HepG2 (cell line): Measurements from ENCODE around the gene GYS2. TPM values are rescaled to one million over a fixed set of nuclear protein-coding genes. Genes with fewer than 3 reads are reported as not detected.

Experiments used
- ASH2L ChIP-seq: fragments of 300-600, 200-600 bp; sonication (generic); IDR thresholded peaks from 2 replicates; pipeline ENCODE4 v1.7.0; 2017; ENCODE audit warnings: low read depth, mild to moderate bottlenecking, moderate library complexity, mixed read lengths, low read length; ENCODE audit not compliant: insufficient read length
- KLF12 ChIP-seq: sonication (generic); formaldehyde crosslinking; IDR thresholded peaks from 2 replicates; pipeline ENCODE4 v1.4.0; 2020; ENCODE audit warnings: missing genetic modification reagents, borderline replicate concordance
- KLF16 ChIP-seq, 2 experiments: sonication (generic) in 1 of 2; formaldehyde crosslinking in 1 of 2; IDR thresholded peaks; 2 replicates each; pipeline versions ENCODE4 v1.6.1 to v1.8.0; 2016 to 2023; ENCODE audit warnings: missing genetic modification reagents in 2 of 2, missing compliant biosample characterization in 1 of 2
- KMT2A ChIP-seq: sonication (generic); formaldehyde crosslinking; IDR thresholded peaks from 2 replicates; pipeline ENCODE4 v1.4.0; 2020; ENCODE audit warnings: missing genetic modification reagents
- LCORL ChIP-seq, 2 experiments: fragments of 450-650 bp in 1 of 2; sonication (generic) in 1 of 2; formaldehyde crosslinking in 1 of 2; IDR thresholded peaks; 2 replicates each; pipeline versions ENCODE4 v1.5.0 to v1.6.1; 2017 to 2020; ENCODE audit warnings: antibody characterized with exemption in 1 of 2, missing genetic modification reagents in 1 of 2
- MAFK ChIP-seq, 2 experiments: IDR thresholded peaks in 1 of 2; conservative IDR thresholded peaks in 1 of 2; 2 replicates each; pipeline ENCODE4 v1.6.1; 2011; ENCODE audit warnings: improper control_type of control experiment in 2 of 2, low read length in 2 of 2
- MEF2D ChIP-seq: sonication (generic); formaldehyde crosslinking; IDR thresholded peaks from 2 replicates; pipeline ENCODE4 v1.5.1; 2020; ENCODE audit warnings: mild to moderate bottlenecking, missing genetic modification reagents
- MIER3 ChIP-seq: IDR thresholded peaks from 2 replicates; pipeline ENCODE4 v1.6.1; 2016; ENCODE audit warnings: missing compliant biosample characterization, borderline replicate concordance
- MXD3 ChIP-seq: IDR thresholded peaks from 2 replicates; pipeline ENCODE4 v1.6.1; 2016; ENCODE audit warnings: mild to moderate bottlenecking, missing biosample characterization, missing genetic modification reagents
- PHF20 ChIP-seq: sonication (generic); formaldehyde crosslinking; IDR thresholded peaks from 2 replicates; pipeline ENCODE4 v1.5.0; 2020; ENCODE audit warnings: mild to moderate bottlenecking, missing genetic modification reagents
- SALL2 ChIP-seq: sonication (generic); formaldehyde crosslinking; IDR thresholded peaks from 2 replicates; pipeline ENCODE4 v1.8.1; 2023; ENCODE audit warnings: mild to moderate bottlenecking, missing genetic modification reagents, inconsistent platforms
- ZBTB34 ChIP-seq: sonication (generic); formaldehyde crosslinking; IDR thresholded peaks from 2 replicates; pipeline ENCODE4 v1.8.0; 2022; ENCODE audit warnings: mild to moderate bottlenecking, missing genetic modification reagents
- ZNF264 ChIP-seq: sonication (generic); formaldehyde crosslinking; IDR thresholded peaks from 2 replicates; pipeline ENCODE4 v1.4.0; 2020; ENCODE audit warnings: missing genetic modification reagents
- ZNF572 ChIP-seq: sonication (generic); formaldehyde crosslinking; IDR thresholded peaks from 2 replicates; pipeline ENCODE4 v1.5.1; 2020; ENCODE audit warnings: mild to moderate bottlenecking, missing genetic modification reagents
- ZSCAN29 ChIP-seq: sonication (generic); formaldehyde crosslinking; conservative IDR thresholded peaks from 2 replicates; pipeline ENCODE4 v1.4.0; 2020; ENCODE audit warnings: mild to moderate bottlenecking, missing genetic modification reagents
- polyA plus RNA-seq, 8 experiments: library from polyadenylated mRNA; depleted of rRNA in 3 of 8; stranded (reverse) in 7 of 8; unstranded in 1 of 8; fragments of >200 nt; fragmentation: Illumina TruSeq in 4 of 8; extraction: Trizol in 4 of 8; gene quantifications; 2 replicates each; pipeline versions ENCODE4 v1.2.1 to v1.2.3, GENCODE V29; 2011 to 2016; ENCODE audit warnings: low read depth in 4 of 8, missing spikeins in 1 of 8, mixed read lengths in 1 of 8; ENCODE audit not compliant: insufficient read depth in 1 of 8
- total RNA-seq, 5 experiments: library from RNA; depleted of rRNA; stranded (reverse); fragments of >200 nt; fragmentation: Illumina TruSeq; extraction: Trizol; gene quantifications; 2 replicates each; pipeline ENCODE4 v1.2.3, GENCODE V29; 2016; ENCODE audit warnings: low read depth in 1 of 5
- TF ChIP-seq, protein P1 (sequence below): IDR thresholded peaks from 2 replicates; pipeline ENCODE4 v1.6.1; 2018; ENCODE audit warnings: missing genetic modification reagents, mild to moderate bottlenecking, missing compliant biosample characterization
- TF ChIP-seq, protein P2 (sequence below): sonication (generic); formaldehyde crosslinking; IDR thresholded peaks from 2 replicates; pipeline ENCODE4 v1.5.1; 2020; ENCODE audit warnings: mild to moderate bottlenecking, missing genetic modification reagents, borderline replicate concordance

The GYS2 gene
- total and polyA plus RNA-seq, 2 of the 13 experiments (the other 11 are each of a cell fraction or from before 2014, with no cell fraction given): not detected

- TF ChIP-seq MAFK (conservative IDR thresholded peaks at IDR 0.05 in 1 of 2, IDR thresholded peaks at IDR 0.05 in 1 of 2; ENCODE audit: low read length in 2 of 2) (peak in 1 of 2 experiments; percentile 13; a peak in 1 of 4 replicates), PHF20 (peak; percentile 88), ZBTB34 (CRISPR knock-in tag) (0 out of 2 replicates have a peak, but pooled peaks have one; percentile 29), LCORL (IDR thresholded peaks at IDR 0.05) (no peak), LCORL (CRISPR knock-in tag; IDR thresholded peaks at IDR 0.05) (peak; percentile 31; the same call in 1 of the 2 replicates), MEF2D (CRISPR knock-in tag) (peak; percentile 62; the same call in 1 of the 2 replicates), ASH2L (peak; percentile 90), MXD3 (CRISPR knock-in tag) (peak; percentile 44; the same call in 1 of the 2 replicates), KLF16 (CRISPR knock-in tag; IDR thresholded peaks at IDR 0.05) (peak in 1 of 2 experiments; percentile 77; a peak in 2 of 4 replicates), SALL2 (CRISPR knock-in tag) (peak; percentile 67), KMT2A (CRISPR knock-in tag) (peak; percentile 54; the same call in 1 of the 2 replicates), ZSCAN29 (no peak), ZNF264 (CRISPR knock-in tag) (peak; percentile 59; the same call in 1 of the 2 replicates), MIER3 (peak; percentile 37; the same call in 1 of the 2 replicates), ZNF572 (0 out of 2 replicates have a peak, but pooled peaks have one; percentile 57), KLF12 (CRISPR knock-in tag) (peak; percentile 67; the same call in 1 of the 2 replicates)
- TF ChIP-seq, protein P1, sequence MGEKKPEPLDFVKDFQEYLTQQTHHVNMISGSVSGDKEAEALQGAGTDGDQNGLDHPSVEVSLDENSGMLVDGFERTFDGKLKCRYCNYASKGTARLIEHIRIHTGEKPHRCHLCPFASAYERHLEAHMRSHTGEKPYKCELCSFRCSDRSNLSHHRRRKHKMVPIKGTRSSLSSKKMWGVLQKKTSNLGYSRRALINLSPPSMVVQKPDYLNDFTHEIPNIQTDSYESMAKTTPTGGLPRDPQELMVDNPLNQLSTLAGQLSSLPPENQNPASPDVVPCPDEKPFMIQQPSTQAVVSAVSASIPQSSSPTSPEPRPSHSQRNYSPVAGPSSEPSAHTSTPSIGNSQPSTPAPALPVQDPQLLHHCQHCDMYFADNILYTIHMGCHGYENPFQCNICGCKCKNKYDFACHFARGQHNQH: no peak
- TF ChIP-seq, protein P2, sequence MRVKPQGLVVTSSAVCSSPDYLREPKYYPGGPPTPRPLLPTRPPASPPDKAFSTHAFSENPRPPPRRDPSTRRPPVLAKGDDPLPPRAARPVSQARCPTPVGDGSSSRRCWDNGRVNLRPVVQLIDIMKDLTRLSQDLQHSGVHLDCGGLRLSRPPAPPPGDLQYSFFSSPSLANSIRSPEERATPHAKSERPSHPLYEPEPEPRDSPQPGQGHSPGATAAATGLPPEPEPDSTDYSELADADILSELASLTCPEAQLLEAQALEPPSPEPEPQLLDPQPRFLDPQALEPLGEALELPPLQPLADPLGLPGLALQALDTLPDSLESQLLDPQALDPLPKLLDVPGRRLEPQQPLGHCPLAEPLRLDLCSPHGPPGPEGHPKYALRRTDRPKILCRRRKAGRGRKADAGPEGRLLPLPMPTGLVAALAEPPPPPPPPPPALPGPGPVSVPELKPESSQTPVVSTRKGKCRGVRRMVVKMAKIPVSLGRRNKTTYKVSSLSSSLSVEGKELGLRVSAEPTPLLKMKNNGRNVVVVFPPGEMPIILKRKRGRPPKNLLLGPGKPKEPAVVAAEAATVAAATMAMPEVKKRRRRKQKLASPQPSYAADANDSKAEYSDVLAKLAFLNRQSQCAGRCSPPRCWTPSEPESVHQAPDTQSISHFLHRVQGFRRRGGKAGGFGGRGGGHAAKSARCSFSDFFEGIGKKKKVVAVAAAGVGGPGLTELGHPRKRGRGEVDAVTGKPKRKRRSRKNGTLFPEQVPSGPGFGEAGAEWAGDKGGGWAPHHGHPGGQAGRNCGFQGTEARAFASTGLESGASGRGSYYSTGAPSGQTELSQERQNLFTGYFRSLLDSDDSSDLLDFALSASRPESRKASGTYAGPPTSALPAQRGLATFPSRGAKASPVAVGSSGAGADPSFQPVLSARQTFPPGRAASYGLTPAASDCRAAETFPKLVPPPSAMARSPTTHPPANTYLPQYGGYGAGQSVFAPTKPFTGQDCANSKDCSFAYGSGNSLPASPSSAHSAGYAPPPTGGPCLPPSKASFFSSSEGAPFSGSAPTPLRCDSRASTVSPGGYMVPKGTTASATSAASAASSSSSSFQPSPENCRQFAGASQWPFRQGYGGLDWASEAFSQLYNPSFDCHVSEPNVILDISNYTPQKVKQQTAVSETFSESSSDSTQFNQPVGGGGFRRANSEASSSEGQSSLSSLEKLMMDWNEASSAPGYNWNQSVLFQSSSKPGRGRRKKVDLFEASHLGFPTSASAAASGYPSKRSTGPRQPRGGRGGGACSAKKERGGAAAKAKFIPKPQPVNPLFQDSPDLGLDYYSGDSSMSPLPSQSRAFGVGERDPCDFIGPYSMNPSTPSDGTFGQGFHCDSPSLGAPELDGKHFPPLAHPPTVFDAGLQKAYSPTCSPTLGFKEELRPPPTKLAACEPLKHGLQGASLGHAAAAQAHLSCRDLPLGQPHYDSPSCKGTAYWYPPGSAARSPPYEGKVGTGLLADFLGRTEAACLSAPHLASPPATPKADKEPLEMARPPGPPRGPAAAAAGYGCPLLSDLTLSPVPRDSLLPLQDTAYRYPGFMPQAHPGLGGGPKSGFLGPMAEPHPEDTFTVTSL (CRISPR knock-in tag): peak; percentile 41; the same call in 1 of the 2 replicates
Observed at GRCh38 chr12:21501258-21502163, 103.1 kb downstream of the GYS2 start, which contains the start of the genes GOLT1B and RECQL (continued).
